Peyer's patch (tissue), 4 donors: Measurements from ENCODE around the gene WDTC1. TPM values are rescaled to one million over a fixed set of nuclear protein-coding genes. Genes with fewer than 3 reads are reported as not detected.

Experiments
- DNase-seq, 3 donors: peaks; one replicate each; pipeline ENCODE4 v3.0.0-alpha.2; 2017 to 2019
- H3K27ac ChIP-seq, 4 donors: fragments of 200-600 bp; sonication (generic); one replicate each; pipeline ENCODE4 v1.5.1; 2016 to 2019
- H3K27me3 ChIP-seq, 2 donors: fragments of 200-600 bp; sonication (generic); one replicate each; pipeline ENCODE4 v1.5.1; 2019
- H3K36me3 ChIP-seq, 3 donors: fragments of 200-600 bp; sonication (generic); one replicate each; pipeline ENCODE4 v1.5.1; 2016 to 2019
- H3K4me1 ChIP-seq, 4 donors: fragments of 200-600 bp; sonication (generic); one replicate each; pipeline ENCODE4 v1.5.1; 2016 to 2019
- H3K4me3 ChIP-seq, 4 donors: fragments of 200-600 bp; sonication (generic); 1 replicate in 3 of 4; 2 replicates in 1 of 4; pipeline ENCODE4 v1.5.1; 2016 to 2019; ENCODE audit warnings: mild to moderate bottlenecking in 1 of 4
- H3K9me3 ChIP-seq, 4 donors: fragments of 200-600 bp; sonication (generic); one replicate each; pipeline ENCODE4 v1.5.1; 2016 to 2019; ENCODE audit warnings: mild to moderate bottlenecking in 1 of 4
- POLR2A ChIP-seq, 2 donors: fragments of 450-650 bp; IDR thresholded peaks; one replicate each; pipeline ENCODE4 v1.5.1; 2017; ENCODE audit warnings: antibody characterized with exemption in 2 of 2, mild to moderate bottlenecking in 2 of 2, moderate library complexity in 2 of 2
- total RNA-seq, 4 donors: library from RNA; depleted of rRNA; stranded (reverse); fragments of >200 nt; gene quantifications; one replicate each; pipeline ENCODE4 v1.1.0, GENCODE V29; 2016
- TF ChIP-seq, protein P1 (sequence below), 6 experiments: fragments of 450-650 bp in 4 of 6; fragments of 200-600 bp in 2 of 6; sonication (generic) in 1 of 6; IDR thresholded peaks; one replicate each; pipeline ENCODE4 v1.5.1; 2017 to 2019; ENCODE audit warnings: antibody characterized with exemption in 6 of 6, mild to moderate bottlenecking in 3 of 6, moderate library complexity in 1 of 6

The WDTC1 gene
- total RNA-seq, 4 donors from 2014 or later = 30.5 to 53.3 (median 40.7) TPM

DNA sequence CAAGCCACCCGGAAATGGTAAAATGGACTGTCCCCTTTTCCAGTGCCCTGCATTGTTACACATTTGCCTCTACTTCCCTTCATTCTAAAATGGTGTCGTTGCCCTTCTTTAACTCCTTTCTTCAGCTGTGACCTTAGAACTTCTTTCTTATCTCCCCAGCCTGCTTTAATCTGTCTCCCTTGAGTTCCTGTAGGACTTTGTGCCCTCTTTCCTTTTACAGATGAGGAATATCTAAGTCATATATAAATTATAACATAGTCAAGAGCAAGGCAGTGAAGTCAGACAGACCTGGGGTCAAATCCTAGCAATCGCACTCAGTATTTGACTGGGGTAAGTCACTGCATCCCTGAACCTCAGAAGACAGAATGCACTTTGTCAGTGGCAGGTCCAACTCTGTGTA is 56.1 kb downstream of the WDTC1 start:
- H3K4me3 ChIP-seq = no peak overlapping the region
- peak overlapping the region in 2 of 4 donors; percentile 82 to 83 for H3K27ac ChIP-seq
- no peaks in the 10 kb centered on the region for H3K27me3 ChIP-seq
- TF ChIP-seq POLR2A (IDR thresholded peaks at IDR 0.05) = no peak
- TF ChIP-seq, protein P1, sequence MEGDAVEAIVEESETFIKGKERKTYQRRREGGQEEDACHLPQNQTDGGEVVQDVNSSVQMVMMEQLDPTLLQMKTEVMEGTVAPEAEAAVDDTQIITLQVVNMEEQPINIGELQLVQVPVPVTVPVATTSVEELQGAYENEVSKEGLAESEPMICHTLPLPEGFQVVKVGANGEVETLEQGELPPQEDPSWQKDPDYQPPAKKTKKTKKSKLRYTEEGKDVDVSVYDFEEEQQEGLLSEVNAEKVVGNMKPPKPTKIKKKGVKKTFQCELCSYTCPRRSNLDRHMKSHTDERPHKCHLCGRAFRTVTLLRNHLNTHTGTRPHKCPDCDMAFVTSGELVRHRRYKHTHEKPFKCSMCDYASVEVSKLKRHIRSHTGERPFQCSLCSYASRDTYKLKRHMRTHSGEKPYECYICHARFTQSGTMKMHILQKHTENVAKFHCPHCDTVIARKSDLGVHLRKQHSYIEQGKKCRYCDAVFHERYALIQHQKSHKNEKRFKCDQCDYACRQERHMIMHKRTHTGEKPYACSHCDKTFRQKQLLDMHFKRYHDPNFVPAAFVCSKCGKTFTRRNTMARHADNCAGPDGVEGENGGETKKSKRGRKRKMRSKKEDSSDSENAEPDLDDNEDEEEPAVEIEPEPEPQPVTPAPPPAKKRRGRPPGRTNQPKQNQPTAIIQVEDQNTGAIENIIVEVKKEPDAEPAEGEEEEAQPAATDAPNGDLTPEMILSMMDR (IDR thresholded peaks at IDR 0.05) = no peak
- H3K9me3 ChIP-seq = no peaks in the 10 kb centered on the region
- H3K4me1 ChIP-seq = peaks cover 0 to 12% (median 0%) of the 10 kb centered on the region in 4 donors
- peaks cover 0 to 72% (median 0%) of the 10 kb centered on the region in 3 donors for H3K36me3 ChIP-seq
- DNase-seq = no peak

DNA sequence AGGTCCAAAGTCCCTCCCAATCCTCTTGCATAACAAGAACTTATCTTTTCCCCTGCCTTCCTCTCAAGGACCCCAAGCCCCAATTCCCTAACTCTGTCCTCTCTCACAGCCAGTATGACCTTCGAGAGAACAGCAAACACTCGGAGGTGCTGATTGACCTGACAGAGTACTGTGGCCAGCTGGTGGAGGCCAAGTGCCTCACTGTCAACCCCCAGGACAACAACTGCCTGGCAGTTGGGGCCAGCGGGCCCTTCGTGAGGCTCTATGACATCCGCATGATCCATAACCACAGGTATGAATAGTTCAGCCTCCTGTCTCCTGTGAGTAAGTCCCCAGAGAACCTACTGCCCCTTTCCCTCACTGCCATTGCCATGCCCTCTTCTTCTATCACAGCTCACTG is 57.7 kb downstream of the WDTC1 start:
- peaks cover 0 to 74% (median 0%) of the 10 kb centered on the region in 3 donors for H3K36me3 ChIP-seq
- peaks cover 0 to 12% (median 0%) of the 10 kb centered on the region in 4 donors for H3K4me1 ChIP-seq

DNA sequence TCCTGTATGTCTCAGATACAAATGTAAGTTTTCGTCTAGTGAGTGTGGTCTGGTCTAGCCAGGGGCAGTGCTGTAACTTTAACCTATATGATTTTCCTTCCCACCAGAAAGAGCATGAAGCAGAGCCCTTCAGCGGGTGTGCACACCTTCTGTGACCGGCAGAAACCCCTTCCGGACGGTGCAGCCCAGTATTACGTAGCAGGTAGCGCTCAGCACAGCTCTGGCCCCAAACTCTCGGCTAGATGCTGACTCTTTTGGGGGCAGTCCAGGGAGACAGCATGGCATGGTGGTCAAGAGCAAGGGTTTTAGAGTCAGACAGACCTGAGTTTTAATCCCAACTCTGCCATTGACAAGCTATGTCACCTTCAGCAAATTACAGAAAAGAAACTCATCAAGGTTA is 59.5 kb downstream of the WDTC1 start:
- no peak for TF ChIP-seq POLR2A (IDR thresholded peaks at IDR 0.05)
- TF ChIP-seq, protein P1 (IDR thresholded peaks at IDR 0.05) = no peak
- Histone ChIP-seq H3K9me3 (no peaks in the 10 kb centered on the region), H3K27ac (no peak overlapping the region), H3K4me3 (no peak overlapping the region), H3K4me1 (peaks cover 0 to 16% (median 0%) of the 10 kb centered on the region in 4 donors), H3K36me3 (peaks cover 0 to 81% (median 0%) of the 10 kb centered on the region in 3 donors), H3K27me3 (no peaks in the 10 kb centered on the region)
- DNase-seq = no peak

More for the DNA sequence above, 57.7 kb downstream of the WDTC1 start:
- no peak overlapping the region for H3K27ac ChIP-seq
- DNase-seq = no peak
- H3K9me3 ChIP-seq = no peaks in the 10 kb centered on the region
- H3K27me3 ChIP-seq = no peaks in the 10 kb centered on the region
- TF ChIP-seq, protein P1 (IDR thresholded peaks at IDR 0.05) = no peak
- no peak for TF ChIP-seq POLR2A (IDR thresholded peaks at IDR 0.05)
- no peak overlapping the region for H3K4me3 ChIP-seq

DNA sequence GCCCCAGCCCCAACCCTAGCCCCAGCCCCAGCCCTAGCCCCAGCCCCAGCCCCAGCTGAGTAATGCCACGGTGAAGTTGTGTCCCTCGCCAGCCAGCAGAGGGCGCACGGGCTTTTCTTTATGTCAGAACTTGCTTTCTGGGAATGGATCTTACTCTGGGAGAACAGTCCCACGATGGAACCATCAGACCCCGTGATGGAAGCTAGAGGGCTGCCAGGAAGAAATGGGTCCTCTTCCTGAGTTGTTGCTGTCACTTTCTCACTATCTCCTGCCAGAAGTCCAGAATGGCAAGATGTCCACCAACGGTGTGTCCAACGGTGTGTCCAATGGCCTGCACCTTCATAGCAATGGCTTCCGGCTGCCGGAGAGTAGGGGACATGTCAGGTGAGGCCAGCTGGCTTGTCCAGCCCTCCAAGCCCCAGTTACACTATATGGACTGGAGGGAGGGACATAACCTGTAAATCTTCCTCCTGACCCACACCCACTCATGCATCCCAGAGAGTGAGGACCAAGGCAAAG is 62.4 kb downstream of the WDTC1 start:
- H3K4me1 ChIP-seq = peaks cover 0 to 27% (median 0%) of the 10 kb centered on the region in 4 donors
- peak; percentile 65 to 84 (median 81) for DNase-seq
- H3K27ac ChIP-seq = no peak overlapping the region
- H3K9me3 ChIP-seq = no peaks in the 10 kb centered on the region
- TF ChIP-seq POLR2A (IDR thresholded peaks at IDR 0.05) = no peak
- TF ChIP-seq, protein P1 (IDR thresholded peaks at IDR 0.05) = peak in 5 of 6 experiments; percentile 50 to 72 (median 54)
- peaks cover 0 to 85% (median 0%) of the 10 kb centered on the region in 3 donors for H3K36me3 ChIP-seq
- H3K27me3 ChIP-seq = no peaks in the 10 kb centered on the region
- no peak overlapping the region for H3K4me3 ChIP-seq

DNA sequence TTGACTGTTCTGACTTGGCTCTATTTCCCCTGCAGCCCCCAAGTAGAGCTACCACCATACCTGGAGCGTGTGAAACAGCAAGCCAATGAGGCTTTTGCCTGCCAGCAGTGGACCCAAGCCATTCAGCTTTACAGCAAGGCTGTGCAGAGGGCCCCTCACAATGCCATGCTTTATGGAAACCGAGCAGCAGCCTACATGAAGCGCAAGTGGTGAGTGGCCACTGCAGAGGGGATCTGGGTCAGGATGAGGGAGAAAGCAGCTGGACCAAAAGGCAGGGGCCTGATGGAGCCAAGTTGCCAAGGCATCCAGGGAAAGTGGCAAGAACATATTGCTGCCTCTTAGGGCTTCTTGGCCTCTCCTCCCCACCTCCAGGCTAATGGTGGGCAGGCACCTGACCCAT is 63.5 kb downstream of the WDTC1 start:
- Histone ChIP-seq H3K36me3 (peaks cover 0 to 84% (median 0%) of the 10 kb centered on the region in 3 donors), H3K4me3 (no peak overlapping the region), H3K27me3 (no peaks in the 10 kb centered on the region), H3K9me3 (no peaks in the 10 kb centered on the region), H3K4me1 (peaks cover 0 to 27% (median 0%) of the 10 kb centered on the region in 4 donors), H3K27ac (peak overlapping the region in 2 of 4 donors; percentile 64 to 88)
- DNase-seq = no peak
- TF ChIP-seq, protein P1 (IDR thresholded peaks at IDR 0.05) = no peak
- TF ChIP-seq POLR2A (IDR thresholded peaks at IDR 0.05) = no peak
